K562 (cell line): Measurements from ENCODE around the gene OLFML2A. TPM values are rescaled to one million over a fixed set of nuclear protein-coding genes. Genes with fewer than 3 reads are reported as not detected.
A peak's percentile ranks its signal among the peaks of the same experiment; 100 is the strongest.

Experiments
- ATF7 ChIP-seq: fragments of 450-650 bp; IDR thresholded peaks from 2 replicates; pipeline ENCODE4 v1.7.1; 2014; ENCODE audit warnings: mild to moderate bottlenecking, moderate library complexity
- CEBPG ChIP-seq, 3 experiments: fragments of 200-800 bp in 1 of 3; sonication (Bioruptor generic) in 1 of 3; sonication (generic) in 1 of 3; formaldehyde crosslinking in 1 of 3; IDR thresholded peaks in 2 of 3; conservative IDR thresholded peaks in 1 of 3; 2 replicates each; pipeline versions ENCODE4 v1.6.1 to v1.8.0; 2016 to 2022; ENCODE audit warnings: missing compliant biosample characterization in 2 of 3, missing genetic modification characterization in 2 of 3, mild to moderate bottlenecking in 1 of 3, missing genetic modification reagents in 1 of 3
- DDX20 ChIP-seq: fragments of 450-650 bp; IDR thresholded peaks from 2 replicates; pipeline ENCODE4 v1.6.1; 2016; ENCODE audit warnings: missing genetic modification characterization, low read depth, mild to moderate bottlenecking, missing compliant biosample characterization, moderate library complexity
- FOXA3 ChIP-seq, 2 experiments: fragments of 450-650 bp in 1 of 2; sonication (generic) in 1 of 2; formaldehyde crosslinking; IDR thresholded peaks in 1 of 2; conservative IDR thresholded peaks in 1 of 2; 2 replicates each; pipeline versions ENCODE4 v1.4.0 to v1.8.0; 2020 to 2022; ENCODE audit warnings: mild to moderate bottlenecking in 2 of 2, missing genetic modification reagents in 1 of 2
- HBP1 ChIP-seq: fragments of 450-650 bp; formaldehyde crosslinking; IDR thresholded peaks from 2 replicates; pipeline ENCODE4 v1.4.0; 2022; ENCODE audit warnings: missing genetic modification characterization
- HIVEP1 ChIP-seq: fragments of 250-450 bp; sonication (Bioruptor Pico); IDR thresholded peaks from 2 replicates; pipeline ENCODE4 v1.4.0; 2020; ENCODE audit warnings: mild to moderate bottlenecking
- HMG20A ChIP-seq: fragments of 450-650 bp; formaldehyde crosslinking; conservative IDR thresholded peaks from 2 replicates; pipeline ENCODE4 v1.4.0; 2020; ENCODE audit warnings: mild to moderate bottlenecking, mixed read lengths
- HNRNPH1 ChIP-seq: fragments of 200-400 bp; formaldehyde crosslinking; optimal IDR thresholded peaks from 2 replicates; pipeline ENCODE3; 2017; ENCODE audit warnings: low read depth, mild to moderate bottlenecking, low read length, moderate library complexity
- HNRNPUL1 ChIP-seq: fragments of 200-400 bp; formaldehyde crosslinking; IDR thresholded peaks from 2 replicates; pipeline ENCODE4 v1.6.1; 2017; ENCODE audit warnings: low read length
- POLR2B ChIP-seq: fragments of 450-650 bp; IDR thresholded peaks from 2 replicates; pipeline ENCODE4 v1.6.1; 2018; ENCODE audit warnings: low read depth; ENCODE audit not compliant: partially characterized antibody
- POU5F1 ChIP-seq: fragments of 150-350 bp; IDR thresholded peaks from 2 replicates; pipeline ENCODE4 v1.6.1; 2014; ENCODE audit warnings: borderline replicate concordance, low read length, low read depth, mild to moderate bottlenecking; ENCODE audit not compliant: partially characterized antibody
- PREB ChIP-seq: sonication (generic); formaldehyde crosslinking; IDR thresholded peaks from 2 replicates; pipeline ENCODE4 v1.8.1; 2023; ENCODE audit warnings: mild to moderate bottlenecking, missing genetic modification reagents
- SMAD4 ChIP-seq: fragments of 250-450 bp; sonication (Bioruptor Pico); conservative IDR thresholded peaks from 2 replicates; pipeline ENCODE4 v1.8.0; 2021; ENCODE audit warnings: inconsistent platforms, mild to moderate bottlenecking, moderate library complexity
- TEAD4 ChIP-seq, 2 experiments: sonication (generic) in 1 of 2; formaldehyde crosslinking in 1 of 2; IDR thresholded peaks; 2 replicates each; pipeline versions ENCODE4 v1.6.1 to v1.8.0; 2012 to 2022; ENCODE audit warnings: borderline replicate concordance in 1 of 2, inconsistent platforms in 1 of 2, low read length in 1 of 2, mild to moderate bottlenecking in 1 of 2, missing genetic modification reagents in 1 of 2
- TFE3 ChIP-seq: fragments of 450-650 bp; formaldehyde crosslinking; IDR thresholded peaks from 2 replicates; pipeline ENCODE4 v1.4.0; 2020; ENCODE audit warnings: mild to moderate bottlenecking, mixed read lengths
- TSC22D4 ChIP-seq: fragments of 450-650 bp; IDR thresholded peaks from 2 replicates; pipeline ENCODE4 v1.6.1; 2016; ENCODE audit warnings: missing genetic modification characterization, missing biosample characterization, control low read depth
- ZNF124 ChIP-seq: sonication (generic); formaldehyde crosslinking; IDR thresholded peaks from 2 replicates; pipeline ENCODE4 v1.8.1; 2022; ENCODE audit warnings: missing genetic modification reagents
- ZNF239 ChIP-seq: fragments of 250-450 bp; sonication (Bioruptor Pico); IDR thresholded peaks from 2 replicates; pipeline ENCODE4 v1.4.0; 2020; ENCODE audit warnings: mild to moderate bottlenecking
- ZNF282 ChIP-seq: sonication (generic); formaldehyde crosslinking; IDR thresholded peaks from 2 replicates; pipeline ENCODE4 v1.8.1; 2023; ENCODE audit warnings: missing genetic modification reagents
- ZNF395 ChIP-seq: fragments of 200-800 bp; sonication (Bioruptor generic); IDR thresholded peaks from 2 replicates; pipeline ENCODE4 v1.6.1; 2017; ENCODE audit warnings: missing genetic modification characterization, missing compliant biosample characterization
- ZNF717 ChIP-seq: fragments of 250-450 bp; sonication (Bioruptor Pico); IDR thresholded peaks from 2 replicates; pipeline ENCODE4 v1.5.0; 2021
- ZNF77 ChIP-seq: fragments of 250-450 bp; sonication (Bioruptor Pico); IDR thresholded peaks from 2 replicates; pipeline ENCODE4 v1.5.0; 2020
- polyA plus RNA-seq, 8 experiments: library from polyadenylated mRNA; depleted of rRNA in 4 of 8; stranded (reverse) in 5 of 8; unstranded in 3 of 8; fragments of >200 nt; fragmentation: Nextera tagmentation in 2 of 8; fragmentation: Illumina TruSeq in 1 of 8; extraction: Ambion mirVana in 2 of 8; extraction: Trizol in 1 of 8; gene quantifications; 2 replicates each; pipeline versions ENCODE4 v1.2.1 to v1.2.3, GENCODE V29; 2011 to 2014; ENCODE audit warnings: inconsistent platforms in 1 of 8, missing spikeins in 1 of 8
- total RNA-seq, 7 experiments: library from RNA; depleted of rRNA in 6 of 7; stranded (reverse); fragments of >200 nt in 6 of 7; fragmentation: Illumina TruSeq in 2 of 7; extraction: Trizol in 2 of 7; gene quantifications; 2 replicates each; pipeline versions ENCODE4 v1.2.1 to v1.2.3, GENCODE V29; 2011 to 2021; ENCODE audit warnings: low replicate concordance in 1 of 7

OLFML2A gene
- total and polyA plus RNA-seq, 9 of the 15 experiments (the other 6 are each of a cell fraction or from before 2014, with no cell fraction given), result 0.16 TPM; not detected in 8

DNA sequence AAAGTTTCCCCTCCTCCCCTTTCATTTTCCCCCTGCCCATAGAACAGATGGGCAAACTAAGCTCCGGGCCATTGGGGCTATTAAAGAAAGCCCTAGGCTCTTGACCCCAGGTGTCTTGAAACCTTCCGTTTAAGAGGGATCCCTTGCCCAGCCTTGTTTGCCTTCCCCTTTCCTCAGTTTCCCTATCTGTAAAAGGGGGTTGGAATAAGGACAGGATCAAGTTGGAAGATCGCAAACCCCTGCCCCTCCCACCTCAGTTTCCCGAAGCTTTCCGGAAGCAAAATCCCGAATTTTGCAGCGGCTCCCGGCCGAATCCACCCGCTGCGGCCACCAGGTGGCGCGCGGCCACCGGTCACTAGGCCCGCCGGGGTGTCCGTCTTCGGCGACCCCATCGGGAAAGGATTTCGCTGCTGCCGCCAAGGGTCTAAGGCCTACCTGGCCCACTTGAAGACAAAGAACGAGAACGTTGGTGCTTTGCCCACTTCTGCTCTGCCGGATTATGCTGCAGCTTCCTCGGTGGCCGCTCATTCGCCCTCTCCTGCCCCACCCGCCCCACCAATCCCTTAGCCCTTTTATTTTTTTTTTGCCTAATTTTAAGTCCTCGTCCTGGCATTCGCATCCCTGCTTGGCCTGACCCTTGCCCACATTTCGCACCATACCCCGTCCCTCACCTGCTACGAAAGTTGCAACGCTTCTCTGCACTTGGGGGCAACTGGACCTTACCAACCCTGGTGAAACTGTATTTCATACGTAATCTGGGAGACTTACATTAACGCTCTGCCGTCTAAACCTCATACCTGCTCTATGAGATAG, 4.9 kb upstream of the OLFML2A start (continued):
- TF ChIP-seq ZNF717, result no peak
- TF ChIP-seq HNRNPUL1, result no peak
- no peak for TF ChIP-seq HIVEP1 (CRISPR knock-in tag)
- no peak for TF ChIP-seq ZNF239 (CRISPR knock-in tag)
- TF ChIP-seq ZNF395 (CRISPR knock-in tag), result no peak
- TF ChIP-seq DDX20 (tag), result no peak
- no peak for TF ChIP-seq POLR2B
- TF ChIP-seq TSC22D4, result no peak
- no peak for TF ChIP-seq ZNF77 (CRISPR knock-in tag)
- TF ChIP-seq CEBPG (CRISPR knock-in tag; IDR thresholded peaks at IDR 0.05), result no peak
- no peak for TF ChIP-seq CEBPG (tag; conservative IDR thresholded peaks at IDR 0.05 in 1 of 2, IDR thresholded peaks at IDR 0.05 in 1 of 2)
- no peak for TF ChIP-seq ATF7
- TF ChIP-seq TEAD4 (IDR thresholded peaks at IDR 0.05; ENCODE audit: low read length), result no peak
- no peak for TF ChIP-seq TEAD4 (CRISPR knock-in tag; IDR thresholded peaks at IDR 0.05; ENCODE audit: borderline replicate concordance)
- no peak for TF ChIP-seq FOXA3 (CRISPR knock-in tag; conservative IDR thresholded peaks at IDR 0.05 in 1 of 2, IDR thresholded peaks at IDR 0.05 in 1 of 2)
- no peak for TF ChIP-seq PREB (CRISPR knock-in tag)
- no peak for TF ChIP-seq HNRNPH1
- TF ChIP-seq POU5F1, result no peak
- TF ChIP-seq ZNF282 (CRISPR knock-in tag), result no peak
- no peak for TF ChIP-seq HMG20A (CRISPR knock-in tag)
- TF ChIP-seq TFE3, result no peak
- no peak for TF ChIP-seq HBP1 (CRISPR knock-in tag)
- no peak for TF ChIP-seq ZNF124
- peak; percentile 51; the same call in 1 of the 2 replicates for TF ChIP-seq SMAD4
